CD4-positive, alpha-beta T cell treated with Interleukin-15 for 1 hour (primary cell): ENCODE measurements around the gene GALP.
"Not testable (repeated sequence)": the region's sequence is repeated elsewhere in the genome, so short reads cannot be mapped to it uniquely, and the experiment has no call there.

ENCODE experiments used
- DNase-seq: peaks from one replicate; pipeline ENCODE4 v3.0.0-alpha.2; 2020

The GALP gene

GRCh38 chr19:56193981-56194640 lies 18.3 kb downstream of the GALP start:
- DNase-seq: no peak

GRCh38 chr19:56197646-56198045 lies 21.8 kb downstream of the GALP start, which contains the start of gene ZSCAN5B:
Gene ZSCAN5B, minus strand, starts transcription at chr19:56197783. Its CDS starts 4,731 bp downstream, at chr19:56193052.
- DNase-seq: not testable (repeated sequence)

GRCh38 chr19:56199687-56200086 lies 23.9 kb downstream of the GALP start:
- no peak for DNase-seq

- DNase-seq: no peak
Observed at GRCh38 chr19:56201973-56202372, 26.2 kb downstream of the GALP start, which contains the start of gene ZSCAN5C. Gene ZSCAN5C, plus strand, starts transcription at chr19:56202273. Its CDS starts 3,641 bp downstream, at chr19:56205914.

GRCh38 chr19:56207581-56207980 lies 31.8 kb downstream of the GALP start:
- DNase-seq: not testable (repeated sequence)

GRCh38 chr19:56209091-56209490 lies 33.3 kb downstream of the GALP start:
- DNase-seq: no peak

GRCh38 chr19:56210036-56210435 lies 34.2 kb downstream of the GALP start:
- DNase-seq: not testable (repeated sequence)

GRCh38 chr19:56211718-56212117 lies 35.9 kb downstream of the GALP start:
- DNase-seq: no peak

- no peak for DNase-seq
Observed at GRCh38 chr19:56217039-56217949, 41.5 kb downstream of the GALP start.

GRCh38 chr19:56218961-56219360 lies 43.2 kb downstream of the GALP start:
- no peak for DNase-seq

- DNase-seq: not testable (repeated sequence)
Observed at GRCh38 chr19:56221442-56221841, 45.6 kb downstream of the GALP start.

GRCh38 chr19:56221851-56222250 lies 46.0 kb downstream of the GALP start:
- no peak for DNase-seq

GRCh38 chr19:56222901-56223300 lies 47.1 kb downstream of the GALP start:
- DNase-seq: no peak

- DNase-seq: no peak
Observed at GRCh38 chr19:56223481-56223880, 47.7 kb downstream of the GALP start.
